Measurements from ENCODE around the gene HSPA1B.
A peak's percentile ranks its signal among the peaks of the same experiment; 100 is the strongest.

Gene HSPA1B

DNA sequence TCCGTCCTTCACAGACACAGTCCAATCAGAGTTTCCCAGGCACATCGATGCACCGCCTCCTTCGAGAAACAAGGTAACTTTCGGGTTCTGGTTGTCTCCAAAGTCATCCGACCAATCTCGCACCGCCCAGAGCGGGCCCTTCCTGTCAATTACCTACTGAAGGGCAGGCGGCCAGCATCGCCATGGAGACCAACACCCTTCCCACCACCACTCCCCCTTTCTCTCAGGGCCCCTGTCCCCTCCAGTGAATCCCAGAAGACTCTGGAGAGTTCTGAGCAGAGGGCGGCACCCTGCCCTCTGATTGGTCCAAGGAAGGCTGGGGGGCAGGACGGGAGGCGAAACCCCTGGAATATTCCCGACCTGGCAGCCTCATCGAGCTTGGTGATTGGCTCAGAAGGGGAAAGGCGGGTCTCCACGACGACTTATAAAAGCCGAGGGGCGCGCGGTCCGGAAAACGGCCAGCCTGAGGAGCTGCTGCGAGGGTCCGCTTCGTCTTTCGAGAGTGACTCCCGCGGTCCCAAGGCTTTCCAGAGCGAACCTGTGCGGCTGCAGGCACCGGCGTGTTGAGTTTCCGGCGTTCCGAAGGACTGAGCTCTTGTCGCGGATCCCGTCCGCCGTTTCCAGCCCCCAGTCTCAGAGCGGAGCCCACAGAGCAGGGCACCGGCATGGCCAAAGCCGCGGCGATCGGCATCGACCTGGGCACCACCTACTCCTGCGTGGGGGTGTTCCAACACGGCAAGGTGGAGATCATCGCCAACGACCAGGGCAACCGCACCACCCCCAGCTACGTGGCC is at the start of gene HSPA1B:
Gene HSPA1B, plus strand, starts transcription at position 453 of the 794 bp plus-strand sequence. Its CDS starts 213 bp downstream, at position 666.
- Mint-ChIP-seq H3K9me3 (no peaks in the 10 kb centered on the region), H3K4me1 (peaks cover 46% of the 10 kb centered on the region), H3K27ac (peak within 1 kb of the TSS; percentile 99 to 100 (median 100)), H3K27me3 (ENCODE audit: low read depth) (no peaks in the 10 kb centered on the region), H3K4me3 (peak within 1 kb of the TSS; percentile 82 to 87 (median 83)), H3K36me3 (ENCODE audit: low read depth) (peaks cover 4% of the 10 kb centered on the region)
- TF ChIP-seq, protein P1, sequence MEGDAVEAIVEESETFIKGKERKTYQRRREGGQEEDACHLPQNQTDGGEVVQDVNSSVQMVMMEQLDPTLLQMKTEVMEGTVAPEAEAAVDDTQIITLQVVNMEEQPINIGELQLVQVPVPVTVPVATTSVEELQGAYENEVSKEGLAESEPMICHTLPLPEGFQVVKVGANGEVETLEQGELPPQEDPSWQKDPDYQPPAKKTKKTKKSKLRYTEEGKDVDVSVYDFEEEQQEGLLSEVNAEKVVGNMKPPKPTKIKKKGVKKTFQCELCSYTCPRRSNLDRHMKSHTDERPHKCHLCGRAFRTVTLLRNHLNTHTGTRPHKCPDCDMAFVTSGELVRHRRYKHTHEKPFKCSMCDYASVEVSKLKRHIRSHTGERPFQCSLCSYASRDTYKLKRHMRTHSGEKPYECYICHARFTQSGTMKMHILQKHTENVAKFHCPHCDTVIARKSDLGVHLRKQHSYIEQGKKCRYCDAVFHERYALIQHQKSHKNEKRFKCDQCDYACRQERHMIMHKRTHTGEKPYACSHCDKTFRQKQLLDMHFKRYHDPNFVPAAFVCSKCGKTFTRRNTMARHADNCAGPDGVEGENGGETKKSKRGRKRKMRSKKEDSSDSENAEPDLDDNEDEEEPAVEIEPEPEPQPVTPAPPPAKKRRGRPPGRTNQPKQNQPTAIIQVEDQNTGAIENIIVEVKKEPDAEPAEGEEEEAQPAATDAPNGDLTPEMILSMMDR (IDR thresholded peaks at IDR 0.05; ENCODE audit: unreplicated experiment in 3 of 3): no peak

DNA sequence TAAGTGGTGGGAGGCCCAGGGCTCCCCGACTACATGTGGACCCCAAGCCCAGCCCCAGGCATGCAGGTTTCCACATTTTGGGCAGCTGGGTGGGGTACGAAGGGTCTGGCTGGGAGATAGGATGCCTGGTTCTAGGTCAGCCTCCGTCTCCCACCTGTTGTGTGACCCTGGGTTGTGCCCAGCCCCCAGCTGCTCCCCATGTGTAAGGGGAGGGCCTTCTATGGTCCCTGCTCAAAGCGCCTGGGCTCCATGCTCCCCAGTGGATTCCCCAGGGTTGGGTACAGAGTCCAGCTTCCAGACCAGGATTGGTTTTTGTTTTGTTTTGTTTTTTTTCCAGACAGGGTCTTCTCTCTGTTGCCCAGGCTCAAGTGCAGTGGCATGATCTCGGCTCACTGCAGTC is 49.3 kb upstream of the HSPA1B start:
- Mint-ChIP-seq H3K36me3 (ENCODE audit: low read depth) (peaks cover 16% of the 10 kb centered on the region), H3K9me3 (no peaks in the 10 kb centered on the region), H3K4me3 (no peak overlapping the region), H3K27ac (peak overlapping the region in 2 of 3 experiments; percentile 76 to 93), H3K4me1 (no peaks in the 10 kb centered on the region), H3K27me3 (ENCODE audit: low read depth) (no peaks in the 10 kb centered on the region)
- TF ChIP-seq, protein P1 (IDR thresholded peaks at IDR 0.05; ENCODE audit: unreplicated experiment in 3 of 3): no peak

DNA sequence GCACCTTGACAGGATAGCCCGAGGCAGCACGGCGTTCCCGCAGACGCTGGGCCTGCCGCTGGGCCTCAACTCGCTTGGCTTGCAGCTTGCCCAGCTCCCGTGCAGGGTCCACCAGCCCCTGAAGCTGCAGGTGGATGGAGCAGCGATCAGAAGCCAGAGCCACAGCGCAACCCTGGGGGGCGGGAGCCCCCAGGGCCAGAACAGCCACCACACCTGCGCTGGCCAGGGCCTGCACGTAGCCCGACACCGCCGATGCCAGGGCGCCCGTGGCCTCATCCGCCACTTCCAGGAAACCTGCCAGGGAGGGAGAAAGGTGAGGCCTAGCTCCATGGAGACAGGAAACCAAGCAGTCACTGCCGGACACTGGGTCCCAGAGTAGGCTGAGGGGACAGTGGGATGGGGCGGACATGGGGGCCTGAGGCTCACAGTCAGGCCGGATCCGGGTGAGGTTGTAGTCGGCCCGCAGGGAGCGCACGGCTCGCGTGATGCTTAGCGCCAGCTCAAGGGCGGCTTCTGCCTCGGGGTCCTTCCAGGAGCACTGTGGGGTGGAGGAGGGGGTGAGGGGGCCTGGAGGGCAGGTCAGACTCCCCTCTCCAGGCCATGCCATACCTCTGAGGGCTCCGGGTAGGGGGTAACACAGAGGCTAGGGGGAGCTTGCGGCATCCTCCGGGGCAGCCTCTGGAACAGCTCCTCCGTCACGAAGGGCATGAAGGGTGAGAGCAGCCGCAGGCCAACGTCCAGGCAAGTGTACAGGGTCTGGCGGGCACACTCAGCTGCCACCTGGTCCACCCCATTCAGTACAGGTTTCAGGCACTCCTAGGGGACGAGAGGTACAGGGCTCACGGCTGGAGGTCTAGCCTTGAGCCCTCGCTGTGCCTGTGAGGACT is 48.3 kb upstream of the HSPA1B start:
- TF ChIP-seq, protein P1 (IDR thresholded peaks at IDR 0.05; ENCODE audit: unreplicated experiment in 3 of 3): no peak
- no peaks in the 10 kb centered on the region for H3K9me3 Mint-ChIP-seq
- peaks cover 19% of the 10 kb centered on the region for H3K36me3 Mint-ChIP-seq (ENCODE audit: low read depth)
- H3K27ac Mint-ChIP-seq: no peak overlapping the region
- H3K4me1 Mint-ChIP-seq: no peaks in the 10 kb centered on the region
- H3K4me3 Mint-ChIP-seq: no peak overlapping the region
- no peaks in the 10 kb centered on the region for H3K27me3 Mint-ChIP-seq (ENCODE audit: low read depth)

DNA sequence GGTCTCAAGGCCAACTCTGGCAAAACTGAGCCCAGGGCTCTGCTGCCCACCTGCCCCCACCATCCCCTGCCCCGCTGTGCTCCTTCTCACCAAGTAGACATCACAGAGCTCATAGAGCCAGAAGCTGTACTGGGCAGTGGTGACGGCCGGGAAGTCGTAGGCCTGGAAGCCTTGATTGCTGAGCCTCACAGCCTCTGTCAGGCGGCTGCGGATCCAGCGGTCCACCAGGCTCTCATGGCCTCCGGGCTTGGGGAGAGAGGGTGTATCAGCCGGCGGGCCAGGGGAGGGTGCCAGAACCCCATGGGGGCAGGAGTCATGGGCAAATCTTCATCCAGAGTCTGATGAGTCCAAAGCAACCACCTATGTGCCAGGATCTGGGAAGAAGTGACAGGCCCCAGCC is 47.6 kb upstream of the HSPA1B start:
- H3K27me3 Mint-ChIP-seq (ENCODE audit: low read depth): no peaks in the 10 kb centered on the region
- TF ChIP-seq, protein P1 (IDR thresholded peaks at IDR 0.05; ENCODE audit: unreplicated experiment in 3 of 3): no peak
- H3K27ac Mint-ChIP-seq: no peak overlapping the region
- H3K4me1 Mint-ChIP-seq: no peaks in the 10 kb centered on the region
- no peak overlapping the region for H3K4me3 Mint-ChIP-seq
- no peaks in the 10 kb centered on the region for H3K9me3 Mint-ChIP-seq
- H3K36me3 Mint-ChIP-seq (ENCODE audit: low read depth): peaks cover 26% of the 10 kb centered on the region

DNA sequence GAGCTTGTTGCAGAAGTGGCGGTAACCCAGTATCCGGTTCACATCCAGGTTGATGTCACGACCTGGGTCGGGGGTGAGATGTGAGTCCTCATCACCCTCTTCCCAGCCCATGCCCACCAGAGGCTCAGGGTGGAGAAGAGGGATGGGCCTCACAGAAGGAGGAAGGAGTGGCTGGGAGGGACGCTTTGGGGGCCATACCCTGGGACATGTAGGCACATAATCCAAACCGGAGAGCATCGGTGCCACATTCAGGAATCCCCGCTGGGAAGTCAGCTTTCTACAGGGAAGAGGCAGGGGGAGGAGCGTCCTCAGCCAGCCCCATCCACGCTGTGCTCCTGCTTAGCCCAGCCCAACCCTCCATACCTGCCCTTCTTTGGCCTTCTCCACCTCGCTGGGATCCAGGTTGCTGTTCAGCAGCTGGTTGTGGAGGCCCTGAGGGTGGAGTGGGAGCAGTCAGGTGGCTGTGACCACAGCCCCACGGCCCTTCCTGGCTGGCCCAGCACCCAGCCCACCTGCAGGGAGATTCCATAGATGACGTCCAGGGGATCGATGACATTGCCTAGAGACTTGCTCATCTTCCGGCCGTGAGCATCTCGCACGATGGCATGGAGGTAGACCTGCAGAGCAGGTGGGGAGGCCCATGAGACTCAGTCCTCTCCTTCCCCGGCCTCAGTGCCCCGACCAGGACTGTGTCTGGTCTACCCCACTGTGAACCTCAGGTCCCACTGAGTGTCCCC is 46.9 kb upstream of the HSPA1B start:
- no peaks in the 10 kb centered on the region for H3K4me1 Mint-ChIP-seq
- peak overlapping the region in 1 of 3 experiments; percentile 25 for H3K27ac Mint-ChIP-seq
- H3K36me3 Mint-ChIP-seq (ENCODE audit: low read depth): peaks cover 29% of the 10 kb centered on the region
- no peaks in the 10 kb centered on the region for H3K9me3 Mint-ChIP-seq
- H3K4me3 Mint-ChIP-seq: no peak overlapping the region
- no peaks in the 10 kb centered on the region for H3K27me3 Mint-ChIP-seq (ENCODE audit: low read depth)
- TF ChIP-seq, protein P1 (IDR thresholded peaks at IDR 0.05; ENCODE audit: unreplicated experiment in 3 of 3): no peak

Measured in nephron (organoid).